A549 (cell line): ENCODE results near the gene DST. TPM values are rescaled to one million over a fixed set of nuclear protein-coding genes. Genes with fewer than 3 reads are reported as not detected.

Experiments
- ATAC-seq, 2 experiments: fragments of 200-7000 bp in 1 of 2; fragments of >200 bp in 1 of 2; cut with Nextera tagmentation in 1 of 2; cut with Tn5 transposase in 1 of 2; 3 replicates each; pipeline versions ENCODE4 v1.8.0 to v1.9.1; 2018 to 2020; ENCODE audit warnings: mild to moderate bottlenecking in 1 of 2, moderate library complexity in 1 of 2
- CTCF ChIA-PET: fragments of 300-600 bp; sonication (Branson Sonifier 250); formaldehyde crosslinking; extraction: SDS; loops from one replicate; lab custom pipeline; 2021; ENCODE audit warnings: antibody characterized with exemption, inconsistent platforms; lab: Yijun Ruan, JAX
- POLR2A ChIA-PET: fragments of 350-600 bp; formaldehyde crosslinking; extraction: SDS; loops from one replicate; lab custom pipeline; 2021; ENCODE audit warnings: antibody characterized with exemption, inconsistent platforms; lab: Yijun Ruan, JAX
- DNase-seq, 2 experiments: peaks; one replicate each; pipeline versions ENCODE4 v3.0.0 to v3.0.0-alpha.2; 2011 to 2016; ENCODE audit warnings: low read depth in 1 of 2, low spot score in 1 of 2
- FAIRE-seq: peaks from 2 replicates; lab custom pipeline; 2011; peaks lifted over from hg19 to GRCh38; lab: Jason Lieb, UNC
- H3K27ac ChIP-seq, 2 experiments: fragments of >200 bp; sonication (Bioruptor Twin); formaldehyde crosslinking; 3 replicates each; pipeline ENCODE4 v1.5.1; 2016 to 2017
- H3K4me1 ChIP-seq: fragments of >200 bp; sonication (Bioruptor Twin); formaldehyde crosslinking; 3 replicates; pipeline ENCODE4 v1.6.1; 2016
- H3K4me2 ChIP-seq: fragments of >200 bp; sonication (Bioruptor Twin); formaldehyde crosslinking; 3 replicates; pipeline ENCODE4 v1.6.1; 2016
- H3K4me3 ChIP-seq: fragments of >200 bp; sonication (Bioruptor Twin); formaldehyde crosslinking; 3 replicates; pipeline ENCODE4 v1.5.1; 2016
- H3K9me3 ChIP-seq: fragments of >200 bp; sonication (Bioruptor Twin); formaldehyde crosslinking; 3 replicates; pipeline ENCODE4 v1.6.1; 2016
- BHLHE40 ChIP-seq: IDR thresholded peaks from 2 replicates; pipeline ENCODE4 v1.6.1; 2012; ENCODE audit warnings: low read depth, low read length, inconsistent platforms
- CBX2 ChIP-seq: fragments of 200-600 bp; sonication (generic); IDR thresholded peaks from 2 replicates; pipeline ENCODE4 v1.6.1; 2016; ENCODE audit warnings: low read depth, mild to moderate bottlenecking, borderline replicate concordance
- CEBPB ChIP-seq, 2 experiments: fragments of >200 bp in 1 of 2; sonication (Bioruptor Twin) in 1 of 2; formaldehyde crosslinking in 1 of 2; IDR thresholded peaks; 2 replicates each; pipeline ENCODE4 v1.6.1; 2012 to 2016
- EHF ChIP-seq: fragments of 250-450 bp; sonication (Bioruptor Pico); IDR thresholded peaks from 2 replicates; pipeline ENCODE4 v1.5.0; 2020; ENCODE audit warnings: mild to moderate bottlenecking
- FOSB ChIP-seq: fragments of 250-450 bp; sonication (Bioruptor Pico); IDR thresholded peaks from 2 replicates; pipeline ENCODE4 v1.5.0; 2020; ENCODE audit warnings: mild to moderate bottlenecking, moderate library complexity
- FOSL2 ChIP-seq, 2 experiments: fragments of 450-650 bp in 1 of 2; fragments of >200 bp in 1 of 2; sonication (Bioruptor Twin) in 1 of 2; formaldehyde crosslinking; IDR thresholded peaks; 2 replicates each; pipeline versions ENCODE4 v1.5.0 to v1.6.1; 2016 to 2020; ENCODE audit warnings: mild to moderate bottlenecking in 1 of 2, moderate library complexity in 1 of 2
- GATA3 ChIP-seq: IDR thresholded peaks from 2 replicates; pipeline ENCODE4 v1.6.1; 2012; ENCODE audit warnings: borderline replicate concordance
- HOXB5 ChIP-seq: fragments of 250-450 bp; sonication (Bioruptor Pico); IDR thresholded peaks from 2 replicates; pipeline ENCODE4 v1.5.0; 2020; ENCODE audit warnings: mild to moderate bottlenecking, moderate library complexity
- JUN ChIP-seq, 2 experiments: fragments of >200 bp; sonication (Bioruptor Twin); formaldehyde crosslinking; IDR thresholded peaks; 2 replicates in 1 of 2; 3 replicates in 1 of 2; pipeline ENCODE4 v1.6.1; 2016 to 2017
- MAZ ChIP-seq: fragments of 150-350 bp; IDR thresholded peaks from 2 replicates; pipeline ENCODE4 v1.6.1; 2014; ENCODE audit warnings: antibody characterized with exemption, low read depth, low read length, borderline replicate concordance
- NR3C1 ChIP-seq: fragments of >200 bp; sonication (Bioruptor Twin); formaldehyde crosslinking; IDR thresholded peaks from 3 replicates; pipeline ENCODE4 v1.6.1; 2017
- PHF8 ChIP-seq: fragments of 200-600 bp; sonication (generic); IDR thresholded peaks from 2 replicates; pipeline ENCODE4 v1.6.1; 2016; ENCODE audit warnings: low read depth, mild to moderate bottlenecking, antibody characterized with exemption, moderate library complexity, borderline replicate concordance
- POLR2A ChIP-seq: IDR thresholded peaks from 2 replicates; pipeline ENCODE4 v1.6.1; 2012; ENCODE audit warnings: mild to moderate bottlenecking, low read length
- POLR2AphosphoS2 ChIP-seq: conservative IDR thresholded peaks from 2 replicates; pipeline ENCODE4 v1.6.1; 2012; ENCODE audit warnings: low read length, improper control_type of control experiment, inconsistent platforms
- RARB ChIP-seq: fragments of 250-450 bp; sonication (Bioruptor Pico); IDR thresholded peaks from 2 replicates; pipeline ENCODE4 v1.8.0; 2021; ENCODE audit warnings: mild to moderate bottlenecking, moderate library complexity
- RCOR1 ChIP-seq: fragments of 150-350 bp; IDR thresholded peaks from 2 replicates; pipeline ENCODE4 v1.6.1; 2014; ENCODE audit warnings: antibody characterized with exemption, low read length, low read depth
- RFX5 ChIP-seq: fragments of 450-650 bp; IDR thresholded peaks from 2 replicates; pipeline ENCODE4 v1.7.1; 2014; ENCODE audit warnings: antibody characterized with exemption, mild to moderate bottlenecking, moderate library complexity
- TFCP2L1 ChIP-seq: fragments of 250-450 bp; sonication (Bioruptor Pico); IDR thresholded peaks from 2 replicates; pipeline ENCODE4 v1.5.0; 2021; ENCODE audit warnings: mild to moderate bottlenecking
- TP53 ChIP-seq: fragments of 250-450 bp; sonication (Bioruptor Pico); IDR thresholded peaks from 2 replicates; pipeline ENCODE4 v1.5.0; 2021; ENCODE audit warnings: mild to moderate bottlenecking, moderate library complexity
- ZFP36 ChIP-seq: fragments of 450-650 bp; IDR thresholded peaks from 2 replicates; pipeline ENCODE4 v1.6.1; 2014; ENCODE audit warnings: borderline replicate concordance; ENCODE audit not compliant: partially characterized antibody
- ZSCAN20 ChIP-seq: fragments of 250-450 bp; sonication (Bioruptor Pico); IDR thresholded peaks from 2 replicates; pipeline ENCODE4 v1.8.0; 2022; ENCODE audit warnings: mild to moderate bottlenecking, moderate library complexity
- whole genome bisulfite sequencing: methylation state at CpG from one replicate; pipeline ENCODE4 v1.1.6; 2017; ENCODE audit errors: missing lambda C conversion rate; 5-methylcytosine and 5-hydroxymethylcytosine counted together
- polyA minus RNA-seq: library from RNA; depleted of rRNA, polyadenylated mRNA; stranded (reverse); fragments of >200 nt; gene quantifications from 2 replicates; pipeline ENCODE4 v1.2.3, GENCODE V29; 2011; rRNA and poly(A)+ RNA removed
- polyA plus RNA-seq, 4 experiments: library from polyadenylated mRNA; depleted of rRNA in 3 of 4; stranded (reverse); fragments of >200 nt; fragmentation: RNase III in 1 of 4; extraction: RNeasy Plus Mini Kit Qiagen cat#74134 plus additional on column Dnase treatment in 1 of 4; gene quantifications; 2 replicates in 3 of 4; 3 replicates in 1 of 4; pipeline ENCODE4 v1.2.3, GENCODE V29; 2011 to 2017
- TF ChIP-seq, protein P1 (sequence below): fragments of 150-350 bp; IDR thresholded peaks from 2 replicates; pipeline ENCODE4 v1.6.1; 2014; ENCODE audit warnings: low read depth, mild to moderate bottlenecking, low read length
- TF ChIP-seq, protein P2 (sequence below): fragments of 250-450 bp; sonication (Bioruptor Pico); IDR thresholded peaks from 2 replicates; pipeline ENCODE4 v1.5.0; 2020; ENCODE audit warnings: low read depth, mild to moderate bottlenecking, moderate library complexity
- TF ChIP-seq, protein P3 (sequence below): IDR thresholded peaks from 2 replicates; pipeline ENCODE4 v1.6.1; 2012
- TF ChIP-seq, protein P4 (sequence below): fragments of >200 bp; sonication (Bioruptor Twin); formaldehyde crosslinking; IDR thresholded peaks from 2 replicates; pipeline ENCODE4 v1.6.1; 2016
- TF ChIP-seq, protein P5 (sequence below): IDR thresholded peaks from 2 replicates; pipeline ENCODE4 v1.6.1; 2012; ENCODE audit warnings: low read depth, borderline replicate concordance

The DST gene
- polyA plus RNA-seq (2011; rRNA removed) (99.0 and 124 TPM in 2 replicates), polyA plus RNA-seq (2017; fragmentation: RNase III; extraction: RNeasy Plus Mini Kit Qiagen cat#74134 plus additional on column Dnase treatment) (32.4 to 41.6 TPM (median 37.5 TPM) in 3 replicates), polyA minus RNA-seq (217 and 226 TPM in 2 replicates)
- polyA plus RNA-seq (2012; cell fraction: cytosol; rRNA removed) = 11.2 and 12.7 TPM in 2 replicates
- polyA plus RNA-seq (2012; cell fraction: nucleus; rRNA removed) = 75.3 and 145 TPM in 2 replicates

DNA sequence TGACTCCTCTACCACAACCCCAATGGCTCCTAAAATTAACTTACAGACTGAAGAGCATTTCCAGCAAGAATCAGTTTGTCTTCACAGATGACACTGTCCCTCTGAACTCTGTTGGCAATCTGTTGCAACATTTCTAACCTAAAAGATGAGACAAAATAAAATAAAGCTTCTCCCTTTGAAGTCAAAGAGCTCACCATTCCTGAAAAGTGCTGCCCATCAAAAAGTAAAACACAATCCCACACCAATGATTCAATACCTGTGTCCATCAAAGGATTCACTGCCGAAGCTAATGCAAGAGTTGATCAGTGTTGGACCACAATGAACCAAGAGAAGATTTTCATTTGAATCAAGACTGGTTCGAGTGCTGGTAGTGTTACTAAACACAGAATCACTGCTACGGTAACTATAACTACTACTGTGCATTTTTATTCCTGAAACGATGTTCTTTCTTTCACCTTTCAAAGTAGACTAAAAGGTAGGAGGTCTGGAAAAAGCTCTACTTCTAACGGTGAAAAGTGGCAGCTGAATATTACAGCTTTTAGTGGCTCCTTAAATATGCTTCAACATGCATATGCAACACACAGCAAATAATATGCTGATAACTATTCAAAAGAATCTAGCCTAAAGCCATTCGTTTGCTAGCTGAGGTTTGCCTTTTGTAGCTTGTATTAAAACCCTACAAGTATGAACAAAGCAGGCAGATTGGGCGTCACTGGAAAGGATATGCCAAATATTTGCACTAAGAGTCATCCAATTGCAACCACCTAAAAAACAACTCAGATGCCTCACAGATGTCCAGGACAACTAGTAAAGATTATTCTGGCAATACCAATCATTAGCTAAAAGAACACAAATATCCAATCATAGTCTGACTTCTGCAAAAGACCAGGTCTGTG lies at the start of gene DST:
Gene DST (minus strand): TSS at position 524 of the 896 bp plus-strand sequence.
- ChIA-PET POLR2A (interaction anchor here (1.0 to 1.5 kb wide), 3 partner anchors 10 to 48 kb away, joined by 3 to 4 read pairs (median 4); no protein-coding TSS in a partner anchor), CTCF (interaction anchor here (0.6 to 1.7 kb wide), 10 partner anchors 12 to 580 kb away, joined by 3 to 11 read pairs (median 3); partner anchors contain the start of gene RAB23)
- no peak for TF ChIP-seq POLR2AphosphoS2
- peak in 1 of 2 experiments; percentile 19; a peak in 1 of 4 replicates for TF ChIP-seq CEBPB (IDR thresholded peaks at IDR 0.05)
- peak; percentile 61; the same call in 1 of the 2 replicates for TF ChIP-seq GATA3
- TF ChIP-seq FOSL2 (IDR thresholded peaks at IDR 0.05) = no peak
- TF ChIP-seq FOSL2 (CRISPR knock-in tag; IDR thresholded peaks at IDR 0.05) = peak; percentile 66
- TF ChIP-seq, protein P1, sequence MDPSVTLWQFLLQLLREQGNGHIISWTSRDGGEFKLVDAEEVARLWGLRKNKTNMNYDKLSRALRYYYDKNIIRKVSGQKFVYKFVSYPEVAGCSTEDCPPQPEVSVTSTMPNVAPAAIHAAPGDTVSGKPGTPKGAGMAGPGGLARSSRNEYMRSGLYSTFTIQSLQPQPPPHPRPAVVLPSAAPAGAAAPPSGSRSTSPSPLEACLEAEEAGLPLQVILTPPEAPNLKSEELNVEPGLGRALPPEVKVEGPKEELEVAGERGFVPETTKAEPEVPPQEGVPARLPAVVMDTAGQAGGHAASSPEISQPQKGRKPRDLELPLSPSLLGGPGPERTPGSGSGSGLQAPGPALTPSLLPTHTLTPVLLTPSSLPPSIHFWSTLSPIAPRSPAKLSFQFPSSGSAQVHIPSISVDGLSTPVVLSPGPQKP = no peak
- H3K4me3 ChIP-seq = peak within 1 kb of the TSS; percentile 36
- H3K27ac ChIP-seq = peak within 1 kb of the TSS; percentile 73 to 81
- peak within 1 kb of the TSS; percentile 88 for H3K4me2 ChIP-seq
- peaks cover 68% of the 10 kb centered on the region for H3K4me1 ChIP-seq
- FAIRE-seq (peak; percentile 28), ATAC-seq (peak; percentile 77 to 88; a peak in 5 of 6 replicates), DNase-seq (peak; percentile 26 to 66)
- 9% methylated on average over 7 of the region's 7 CpGs for WGBS
- no peaks in the 10 kb centered on the region for H3K9me3 ChIP-seq

DNA sequence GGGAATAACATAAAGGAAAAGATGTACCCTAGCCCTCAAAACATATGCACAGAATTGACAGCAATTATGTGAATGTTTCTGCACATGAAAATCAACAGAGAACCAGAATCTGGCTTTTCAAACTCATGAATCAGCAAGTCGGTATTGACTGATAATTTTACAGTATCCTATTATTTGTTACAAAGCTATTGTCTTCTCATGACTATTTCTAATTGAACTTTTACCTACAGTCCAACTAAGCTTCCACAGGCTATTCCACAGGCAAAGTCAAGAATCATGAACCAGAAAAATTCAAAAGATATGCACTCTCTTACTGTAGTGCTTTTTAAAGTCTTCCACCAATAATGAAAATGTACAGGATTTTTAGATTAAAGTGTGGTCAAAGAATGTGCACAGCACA lies 49.1 kb upstream of the DST start:
- H3K27ac ChIP-seq = peak overlapping the region; percentile 73 to 84
- FAIRE-seq = no peak

DNA sequence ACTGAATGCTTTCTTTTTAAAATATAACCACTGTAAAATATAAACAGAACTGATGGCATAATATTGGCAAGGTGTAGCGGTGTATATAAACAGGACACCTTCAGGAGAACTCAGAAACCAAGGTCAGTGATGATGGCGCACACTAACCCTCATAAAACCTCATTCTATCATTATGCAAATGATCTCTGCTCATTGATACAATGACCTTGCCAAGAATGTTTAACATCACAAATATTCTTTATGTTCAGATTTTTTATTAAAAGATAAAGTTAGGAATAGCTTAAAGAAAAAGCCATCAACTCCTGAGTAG lies 48.6 kb upstream of the DST start:
- CTCF ChIA-PET = interaction anchor here (1.4 to 2.4 kb wide), 6 partner anchors 8 to 160 kb away, joined by 5 to 7 read pairs (median 6); no protein-coding TSS in a partner anchor
- peak overlapping the region; percentile 73 to 84; a peak in 5 of 6 replicates for H3K27ac ChIP-seq
- ATAC-seq (no peak), DNase-seq (no peak), FAIRE-seq (no peak)
- peak overlapping the region; percentile 79 for H3K4me2 ChIP-seq
- POLR2A ChIA-PET = no interaction called here
- WGBS = 21% methylated on average over 2 of the region's 2 CpGs
- H3K4me1 ChIP-seq = peaks cover 74% of the 10 kb centered on the region
- peak overlapping the region; percentile 41 for H3K4me3 ChIP-seq
- no peaks in the 10 kb centered on the region for H3K9me3 ChIP-seq
- TF ChIP-seq, protein P1 = no peak
- TF ChIP-seq ZSCAN20 (CRISPR knock-in tag) (no peak), CBX2 (no peak), NR3C1 (no peak), RCOR1 (no peak), RARB (no peak), TP53 (CRISPR knock-in tag) (no peak), ZFP36 (no peak), POLR2AphosphoS2 (no peak), GATA3 (no peak), FOSB (CRISPR knock-in tag) (no peak), TFCP2L1 (no peak), RFX5 (no peak)
- TF ChIP-seq, protein P2, sequence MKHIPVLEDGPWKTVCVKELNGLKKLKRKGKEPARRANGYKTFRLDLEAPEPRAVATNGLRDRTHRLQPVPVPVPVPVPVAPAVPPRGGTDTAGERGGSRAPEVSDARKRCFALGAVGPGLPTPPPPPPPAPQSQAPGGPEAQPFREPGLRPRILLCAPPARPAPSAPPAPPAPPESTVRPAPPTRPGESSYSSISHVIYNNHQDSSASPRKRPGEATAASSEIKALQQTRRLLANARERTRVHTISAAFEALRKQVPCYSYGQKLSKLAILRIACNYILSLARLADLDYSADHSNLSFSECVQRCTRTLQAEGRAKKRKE (CRISPR knock-in tag) = no peak
- TF ChIP-seq, protein P3, sequence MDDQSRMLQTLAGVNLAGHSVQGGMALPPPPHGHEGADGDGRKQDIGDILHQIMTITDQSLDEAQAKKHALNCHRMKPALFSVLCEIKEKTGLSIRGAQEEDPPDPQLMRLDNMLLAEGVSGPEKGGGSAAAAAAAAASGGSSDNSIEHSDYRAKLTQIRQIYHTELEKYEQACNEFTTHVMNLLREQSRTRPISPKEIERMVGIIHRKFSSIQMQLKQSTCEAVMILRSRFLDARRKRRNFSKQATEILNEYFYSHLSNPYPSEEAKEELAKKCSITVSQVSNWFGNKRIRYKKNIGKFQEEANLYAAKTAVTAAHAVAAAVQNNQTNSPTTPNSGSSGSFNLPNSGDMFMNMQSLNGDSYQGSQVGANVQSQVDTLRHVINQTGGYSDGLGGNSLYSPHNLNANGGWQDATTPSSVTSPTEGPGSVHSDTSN = no peak
- TF ChIP-seq, protein P4, sequence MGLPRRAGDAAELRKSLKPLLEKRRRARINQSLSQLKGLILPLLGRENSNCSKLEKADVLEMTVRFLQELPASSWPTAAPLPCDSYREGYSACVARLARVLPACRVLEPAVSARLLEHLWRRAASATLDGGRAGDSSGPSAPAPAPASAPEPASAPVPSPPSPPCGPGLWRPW = no peak

More for the DNA sequence above, 49.1 kb upstream of the DST start:
- ChIA-PET CTCF (interaction anchor here (1.1 to 2.4 kb wide), 6 partner anchors 11 to 159 kb away, joined by 3 to 7 read pairs (median 6); no protein-coding TSS in a partner anchor), POLR2A (no interaction called here)
- ATAC-seq (no peak), DNase-seq (no peak)
- peak overlapping the region; percentile 79 for H3K4me2 ChIP-seq
- H3K9me3 ChIP-seq = no peaks in the 10 kb centered on the region
- H3K4me3 ChIP-seq = peak overlapping the region; percentile 41
- H3K4me1 ChIP-seq = peaks cover 74% of the 10 kb centered on the region
- TF ChIP-seq, protein P4 = no peak
- TF ChIP-seq JUN (IDR thresholded peaks at IDR 0.05) (no peak), EHF (CRISPR knock-in tag) (no peak), CBX2 (no peak), HOXB5 (CRISPR knock-in tag) (no peak), POLR2A (no peak), BHLHE40 (no peak), PHF8 (no peak), MAZ (no peak)
- TF ChIP-seq, protein P5, sequence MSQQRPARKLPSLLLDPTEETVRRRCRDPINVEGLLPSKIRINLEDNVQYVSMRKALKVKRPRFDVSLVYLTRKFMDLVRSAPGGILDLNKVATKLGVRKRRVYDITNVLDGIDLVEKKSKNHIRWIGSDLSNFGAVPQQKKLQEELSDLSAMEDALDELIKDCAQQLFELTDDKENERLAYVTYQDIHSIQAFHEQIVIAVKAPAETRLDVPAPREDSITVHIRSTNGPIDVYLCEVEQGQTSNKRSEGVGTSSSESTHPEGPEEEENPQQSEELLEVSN = no peak
- TF ChIP-seq, all 56 proteins: peak for 0
- WGBS = 0% methylated on average over 1 of the region's 1 CpG
